Upper lobe of right lung (tissue), 1 donor: Measurements from ENCODE around the gene CCDC89. TPM values are rescaled to one million over a fixed set of nuclear protein-coding genes. Genes with fewer than 3 reads are reported as not detected.

Experiments used
- ATAC-seq: fragments of 200-7000 bp; cut with Tn5 transposase; one replicate; pipeline ENCODE4 v1.9.1; 2020; ENCODE audit warnings: mild to moderate bottlenecking, moderate library complexity
- DNase-seq: peaks from one replicate; pipeline ENCODE4 v3.0.0-alpha.2; 2020
- H3K27ac ChIP-seq: fragments of 200-600 bp; one replicate; pipeline ENCODE4 v1.8.0; 2022
- H3K27me3 ChIP-seq: fragments of 200-600 bp; one replicate; pipeline ENCODE4 v1.8.0; 2022; ENCODE audit warnings: mild to moderate bottlenecking
- H3K36me3 ChIP-seq: fragments of 200-600 bp; one replicate; pipeline ENCODE4 v1.8.0; 2022
- H3K4me1 ChIP-seq: fragments of 200-600 bp; one replicate; pipeline ENCODE4 v1.8.0; 2022
- H3K4me3 ChIP-seq: fragments of 200-600 bp; one replicate; pipeline ENCODE4 v1.8.0; 2022; ENCODE audit warnings: mild to moderate bottlenecking
- H3K9me3 ChIP-seq: fragments of 200-600 bp; one replicate; pipeline ENCODE4 v1.8.0; 2022
- intact Hi-C: fragments of 100-400 bp; cut with DNase I; formaldehyde crosslinking; loops from one replicate; pipeline ENCODE4 v1.11.0; 2022
- total RNA-seq: library from RNA; stranded (reverse); fragmentation: NEBNext Ultra II Directional; extraction: Animal tissue kit (Norgen Biotek cat#: 25700); gene quantifications from one replicate; pipeline ENCODE4 v1.2.1, GENCODE V29; 2021
- TF ChIP-seq, protein P1 (sequence below): fragments of 200-600 bp; IDR thresholded peaks from one replicate; pipeline ENCODE4 v1.8.0; 2022; ENCODE audit warnings: antibody characterized with exemption
- donor health status: DM: no; HTN: yes; CAD: no; lungs with severe emphysema.

The CCDC89 gene
- total RNA-seq, 1 donor from 2014 or later: 1.2 TPM

DNA sequence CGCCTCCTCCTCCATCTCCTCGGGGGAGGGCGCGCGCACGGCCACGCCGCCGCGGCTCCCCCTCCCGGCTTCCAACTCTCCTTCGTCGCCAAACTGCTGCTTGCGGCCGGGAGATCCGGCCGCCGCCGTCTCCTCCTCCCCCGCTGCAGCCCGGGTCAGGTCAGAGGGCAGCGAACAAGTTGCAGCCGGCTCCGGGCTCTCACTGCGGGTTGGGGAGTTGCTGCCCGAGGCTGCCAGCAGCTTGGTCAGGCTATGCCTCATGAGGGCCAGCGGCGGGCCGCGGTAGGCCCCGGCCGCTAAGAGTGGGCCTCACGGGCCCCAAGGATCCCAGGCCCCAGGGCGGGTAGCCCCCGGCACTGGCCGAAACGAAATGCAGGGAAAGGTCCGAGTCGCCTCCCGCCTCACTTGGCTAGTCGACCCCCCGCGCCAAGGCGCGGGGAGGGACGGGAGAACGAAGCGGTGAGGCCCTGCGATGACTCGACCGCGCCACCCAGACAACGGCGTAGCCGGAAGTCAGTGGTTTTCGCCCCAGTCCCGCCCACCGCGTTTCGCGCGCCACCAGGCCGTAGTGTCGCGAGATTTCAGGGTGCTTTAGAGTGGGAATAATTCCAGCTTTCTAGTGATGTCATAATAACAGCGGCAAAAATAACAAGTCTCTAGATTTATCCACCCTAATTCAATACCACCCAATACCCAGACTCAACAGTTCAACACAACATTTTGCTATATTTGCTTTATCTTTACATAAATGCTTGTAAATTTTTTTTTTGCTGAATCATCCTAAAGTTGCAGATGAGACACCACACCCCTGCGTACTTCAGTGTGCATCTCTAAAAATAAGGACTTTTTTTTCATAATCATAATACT lies 21.1 kb downstream of the CCDC89 start, which contains the start of gene CREBZF:
Gene CREBZF (minus strand): TSS at position 515 of the 867 bp plus-strand sequence. CDS start 254 bp downstream, at position 261.
- peak within 1 kb of the TSS; percentile 98 for H3K27ac ChIP-seq
- peaks cover 29% of the 10 kb centered on the region for H3K4me1 ChIP-seq
- DNase-seq (peak; percentile 96), ATAC-seq (peak; percentile 96)
- peak within 1 kb of the TSS; percentile 94 for H3K4me3 ChIP-seq
- no peaks in the 10 kb centered on the region for H3K9me3 ChIP-seq
- H3K36me3 ChIP-seq: peaks cover 29% of the 10 kb centered on the region
- H3K27me3 ChIP-seq: no peaks in the 10 kb centered on the region
- intact Hi-C loops: no loop called here
- TF ChIP-seq, protein P1, sequence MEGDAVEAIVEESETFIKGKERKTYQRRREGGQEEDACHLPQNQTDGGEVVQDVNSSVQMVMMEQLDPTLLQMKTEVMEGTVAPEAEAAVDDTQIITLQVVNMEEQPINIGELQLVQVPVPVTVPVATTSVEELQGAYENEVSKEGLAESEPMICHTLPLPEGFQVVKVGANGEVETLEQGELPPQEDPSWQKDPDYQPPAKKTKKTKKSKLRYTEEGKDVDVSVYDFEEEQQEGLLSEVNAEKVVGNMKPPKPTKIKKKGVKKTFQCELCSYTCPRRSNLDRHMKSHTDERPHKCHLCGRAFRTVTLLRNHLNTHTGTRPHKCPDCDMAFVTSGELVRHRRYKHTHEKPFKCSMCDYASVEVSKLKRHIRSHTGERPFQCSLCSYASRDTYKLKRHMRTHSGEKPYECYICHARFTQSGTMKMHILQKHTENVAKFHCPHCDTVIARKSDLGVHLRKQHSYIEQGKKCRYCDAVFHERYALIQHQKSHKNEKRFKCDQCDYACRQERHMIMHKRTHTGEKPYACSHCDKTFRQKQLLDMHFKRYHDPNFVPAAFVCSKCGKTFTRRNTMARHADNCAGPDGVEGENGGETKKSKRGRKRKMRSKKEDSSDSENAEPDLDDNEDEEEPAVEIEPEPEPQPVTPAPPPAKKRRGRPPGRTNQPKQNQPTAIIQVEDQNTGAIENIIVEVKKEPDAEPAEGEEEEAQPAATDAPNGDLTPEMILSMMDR: no peak

DNA sequence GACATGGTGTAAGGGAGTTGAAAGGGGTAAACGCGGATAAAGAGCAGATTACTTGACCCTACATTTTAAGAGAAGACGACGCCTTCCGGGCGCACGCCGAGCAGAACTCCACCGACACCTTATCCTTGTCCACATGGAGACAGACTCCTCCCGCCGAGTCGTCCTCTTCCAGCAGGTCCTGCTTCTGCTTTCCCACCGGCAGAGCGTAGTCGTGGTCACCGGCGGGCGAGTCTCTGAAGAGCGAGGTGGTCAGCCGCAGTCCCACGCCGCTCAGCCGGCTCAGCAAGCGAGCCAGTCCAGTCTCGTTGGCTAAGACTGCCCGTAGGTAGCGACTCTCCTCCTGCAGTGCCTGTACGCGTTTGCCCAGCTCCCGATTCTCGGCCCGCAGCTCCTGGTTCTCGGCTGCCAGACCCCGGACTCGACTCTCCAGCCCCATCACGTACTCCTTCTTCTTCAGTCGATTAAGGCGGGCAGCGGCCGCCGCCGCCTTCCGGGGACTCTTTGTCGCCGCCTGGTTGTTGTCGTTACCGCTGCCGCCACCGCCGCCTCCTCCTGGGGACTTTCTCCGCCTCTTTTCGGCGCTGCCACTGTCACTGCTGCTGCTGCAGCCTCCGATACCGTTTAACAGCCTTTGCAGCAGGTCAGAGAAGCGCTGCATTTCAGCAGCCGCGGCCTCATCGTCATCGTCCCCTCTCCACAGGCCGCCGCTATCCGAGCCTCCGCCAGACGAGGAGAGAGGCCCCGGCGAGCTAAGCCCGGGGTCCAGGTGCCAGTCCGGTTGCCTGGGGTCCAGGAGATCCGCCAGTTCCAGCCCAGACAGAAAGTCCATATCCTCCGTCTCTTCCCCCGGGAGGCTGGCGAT lies 22.0 kb downstream of the CCDC89 start:
- Histone ChIP-seq H3K27ac (peak overlapping the region; percentile 98), H3K36me3 (peaks cover 37% of the 10 kb centered on the region), H3K27me3 (no peaks in the 10 kb centered on the region), H3K4me1 (peaks cover 37% of the 10 kb centered on the region), H3K9me3 (no peaks in the 10 kb centered on the region), H3K4me3 (peak overlapping the region; percentile 94)
- ATAC-seq (peak; percentile 87), DNase-seq (peak; percentile 92)
- intact Hi-C loops: no loop called here
- TF ChIP-seq, protein P1: peak; percentile 60

DNA sequence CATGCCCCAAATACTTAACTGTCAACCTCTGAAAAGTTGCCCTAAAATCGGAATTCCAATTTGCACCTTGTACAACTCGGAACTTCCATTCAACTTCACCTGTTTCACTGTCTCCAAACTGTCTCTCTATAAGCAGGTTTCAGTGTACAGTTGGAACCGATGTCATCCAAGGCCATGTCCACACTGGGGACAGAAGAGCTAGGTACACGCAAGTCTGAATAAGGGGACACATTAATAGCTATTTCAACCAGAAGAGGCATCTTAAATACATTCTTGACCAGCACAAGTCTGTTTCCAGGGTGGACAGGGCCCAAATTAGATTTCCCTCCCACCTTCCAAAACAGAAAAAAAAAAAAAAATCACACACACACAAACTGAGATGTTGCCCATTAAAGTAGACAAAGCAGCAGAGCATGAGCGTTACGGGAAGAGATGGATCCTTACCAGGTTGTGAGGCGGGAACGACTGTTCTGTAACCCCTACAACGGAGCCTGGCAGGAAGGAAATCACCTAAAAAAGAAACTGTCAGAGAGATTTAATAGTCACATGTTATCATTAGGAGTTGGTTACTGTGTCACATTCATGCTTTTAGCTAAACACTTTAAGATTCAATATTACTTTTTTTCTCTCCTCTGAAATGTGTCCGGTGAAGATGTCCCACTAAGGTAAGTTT lies 22.8 kb downstream of the CCDC89 start:
- Histone ChIP-seq H3K4me1 (peaks cover 40% of the 10 kb centered on the region), H3K9me3 (no peaks in the 10 kb centered on the region), H3K27me3 (no peaks in the 10 kb centered on the region), H3K27ac (peak overlapping the region; percentile 98), H3K36me3 (peaks cover 45% of the 10 kb centered on the region), H3K4me3 (peak overlapping the region; percentile 94)
- DNase-seq (no peak), ATAC-seq (no peak)
- intact Hi-C loops: no loop called here
- TF ChIP-seq, protein P1: no peak

DNA sequence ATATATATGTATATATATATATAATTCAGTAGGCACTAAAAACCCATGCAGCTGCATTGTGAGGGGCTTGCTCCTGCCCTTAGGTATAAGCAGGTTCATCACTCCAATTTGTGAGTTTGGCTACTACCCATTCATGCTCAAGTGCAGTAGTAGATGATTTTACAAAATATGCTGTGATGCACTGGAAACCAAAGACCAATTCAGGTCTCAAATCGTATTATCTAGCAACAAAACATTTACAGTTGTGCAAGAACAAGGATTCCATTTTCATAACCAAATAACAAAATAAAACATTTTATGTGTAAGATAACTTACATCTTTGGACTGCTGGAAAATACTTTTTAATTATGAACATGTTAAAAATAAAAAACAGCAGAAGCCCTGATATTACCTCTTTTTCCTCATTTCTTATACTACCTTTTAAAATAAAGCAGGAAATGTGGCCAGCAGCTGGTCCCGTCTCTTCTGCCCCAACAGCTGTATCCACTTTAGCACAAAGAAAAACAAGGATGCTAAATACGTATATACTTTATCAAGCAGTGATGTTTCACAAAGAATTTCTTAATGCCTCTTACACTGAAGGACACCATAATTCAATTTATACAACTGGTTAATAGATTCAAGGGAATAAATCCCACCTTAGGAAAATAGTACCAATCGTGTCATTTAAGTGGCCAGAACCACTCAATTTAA lies 23.9 kb downstream of the CCDC89 start:
- H3K4me1 ChIP-seq: peaks cover 45% of the 10 kb centered on the region
- no peaks in the 10 kb centered on the region for H3K9me3 ChIP-seq
- ATAC-seq: no peak
- intact Hi-C loops: no loop called here
- H3K27ac ChIP-seq: no peak overlapping the region
- peaks cover 54% of the 10 kb centered on the region for H3K36me3 ChIP-seq
- TF ChIP-seq, protein P1: no peak
- H3K4me3 ChIP-seq: peak overlapping the region; percentile 94
- no peak for DNase-seq
- no peaks in the 10 kb centered on the region for H3K27me3 ChIP-seq

DNA sequence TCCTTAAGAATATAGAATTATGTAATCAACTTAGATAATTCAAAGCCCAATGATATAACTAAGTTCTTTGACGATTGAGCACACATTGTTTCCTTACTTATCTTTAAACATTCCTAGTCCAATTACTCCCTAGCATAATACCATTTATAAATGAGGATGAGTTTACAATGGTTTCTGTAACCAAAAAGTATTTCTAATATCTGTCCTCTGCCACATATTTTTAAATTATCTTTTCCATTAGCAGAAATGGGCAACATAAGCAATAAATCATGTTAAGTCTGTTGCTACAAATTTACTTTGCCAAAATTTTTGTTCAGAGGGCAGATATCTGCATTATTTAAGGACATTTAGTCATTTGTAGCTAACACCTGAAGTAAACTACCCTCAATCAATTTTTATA lies 27.8 kb downstream of the CCDC89 start:
- TF ChIP-seq, protein P1: no peak
- no peaks in the 10 kb centered on the region for H3K27me3 ChIP-seq
- no peak overlapping the region for H3K27ac ChIP-seq
- no peak overlapping the region for H3K4me3 ChIP-seq
- H3K36me3 ChIP-seq: peaks cover 90% of the 10 kb centered on the region
- DNase-seq: no peak
- intact Hi-C loops: no loop called here
- no peaks in the 10 kb centered on the region for H3K9me3 ChIP-seq
- no peak for ATAC-seq
- peaks cover 45% of the 10 kb centered on the region for H3K4me1 ChIP-seq
